SK-N-MC (cell line): ENCODE results near the gene ATP2B2.

ENCODE experiments used
- EZH2 ChIP-seq: fragments of 200-600 bp; sonication (generic); IDR thresholded peaks from one replicate; pipeline ENCODE4 v1.6.1; 2017; ENCODE audit warnings: antibody characterized with exemption
- FOXP2 ChIP-seq: optimal IDR thresholded peaks from 2 replicates; pipeline ENCODE3; 2011; ENCODE audit warnings: mild to moderate bottlenecking, moderate library complexity; ENCODE audit not compliant: insufficient read depth; ENCODE audit errors: extremely low read length, control extremely low read depth
- POLR2AphosphoS5 ChIP-seq: IDR thresholded peaks from 2 replicates; pipeline ENCODE4 v1.6.1; 2012; ENCODE audit warnings: mild to moderate bottlenecking, low read depth, low read length, borderline replicate concordance

DNA sequence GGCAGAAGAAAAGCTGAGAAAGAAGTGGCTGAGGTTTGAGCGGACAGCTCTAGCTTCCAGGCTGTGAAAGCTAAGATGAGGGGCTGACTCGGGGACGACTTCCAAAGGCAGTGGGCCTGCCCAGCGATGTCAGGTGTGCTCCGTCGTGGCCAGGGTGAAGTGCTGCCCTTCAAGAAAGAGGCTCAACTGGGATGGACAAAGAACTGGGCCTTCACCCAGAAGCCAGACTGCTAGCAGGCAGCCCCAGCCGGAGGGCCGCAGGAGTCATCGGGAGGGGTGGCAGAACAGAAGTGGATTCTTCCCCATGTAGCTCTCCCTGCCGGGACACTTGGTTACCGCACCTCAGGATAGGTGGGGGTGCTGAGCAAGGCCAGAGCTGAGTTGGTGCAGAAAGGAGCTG is 171.3 kb downstream of the ATP2B2 start:
- TF ChIP-seq EZH2 (no peak), POLR2AphosphoS5 (no peak), FOXP2 (no peak)
